GM12873 (cell line): ENCODE measurements around the gene PATJ.

ENCODE experiments used
- CTCF ChIP-seq: IDR thresholded peaks from 2 replicates; pipeline ENCODE4 v1.5.1; 2012; ENCODE audit warnings: low read depth, mild to moderate bottlenecking, moderate library complexity, low read length, control low read depth; ENCODE audit not compliant: insufficient read depth; ENCODE audit errors: missing control alignments

The PATJ gene

GRCh38 chr1:62194651-62195544, 452.6 kb downstream of the PATJ start, which contains the start of gene L1TD1:
L1TD1 (plus strand) TSS chr1:62194849; CDS start chr1:62206629, 11,780 bp downstream.
- TF ChIP-seq CTCF = no peak

GRCh38 chr1:62196086-62196690, 453.9 kb downstream of the PATJ start:
- TF ChIP-seq CTCF = no peak

- no peak for TF ChIP-seq CTCF
Observed at GRCh38 chr1:62198069-62198780, 455.9 kb downstream of the PATJ start.

GRCh38 chr1:62198781-62199125, 456.5 kb downstream of the PATJ start:
- no peak for TF ChIP-seq CTCF

GRCh38 chr1:62207187-62207586, 464.9 kb downstream of the PATJ start:
- TF ChIP-seq CTCF = no peak

GRCh38 chr1:62208087-62208486, 465.8 kb downstream of the PATJ start:
- no peak for TF ChIP-seq CTCF

GRCh38 chr1:62208970-62209369, 466.7 kb downstream of the PATJ start:
- no peak for TF ChIP-seq CTCF
